GM08714 (cell line): ENCODE data around the gene TRMT2A.

Experiments used
- H3K4me3 ChIP-seq: fragments of 200-500 bp; sonication (Bioruptor generic); 2 replicates; pipeline ENCODE4 v1.5.1; 2014; ENCODE audit warnings: mild to moderate bottlenecking, low read length, inconsistent platforms
- ZNF274 ChIP-seq: IDR thresholded peaks from 2 replicates; pipeline ENCODE4 v1.6.1; 2012; ENCODE audit warnings: mild to moderate bottlenecking, low read depth, low read length

Gene TRMT2A

GRCh38 chr22:20124083-20124787 is 7.2 kb upstream of the TRMT2A start:
- no peak overlapping the region for H3K4me3 ChIP-seq
- no peak for TF ChIP-seq ZNF274

DNA sequence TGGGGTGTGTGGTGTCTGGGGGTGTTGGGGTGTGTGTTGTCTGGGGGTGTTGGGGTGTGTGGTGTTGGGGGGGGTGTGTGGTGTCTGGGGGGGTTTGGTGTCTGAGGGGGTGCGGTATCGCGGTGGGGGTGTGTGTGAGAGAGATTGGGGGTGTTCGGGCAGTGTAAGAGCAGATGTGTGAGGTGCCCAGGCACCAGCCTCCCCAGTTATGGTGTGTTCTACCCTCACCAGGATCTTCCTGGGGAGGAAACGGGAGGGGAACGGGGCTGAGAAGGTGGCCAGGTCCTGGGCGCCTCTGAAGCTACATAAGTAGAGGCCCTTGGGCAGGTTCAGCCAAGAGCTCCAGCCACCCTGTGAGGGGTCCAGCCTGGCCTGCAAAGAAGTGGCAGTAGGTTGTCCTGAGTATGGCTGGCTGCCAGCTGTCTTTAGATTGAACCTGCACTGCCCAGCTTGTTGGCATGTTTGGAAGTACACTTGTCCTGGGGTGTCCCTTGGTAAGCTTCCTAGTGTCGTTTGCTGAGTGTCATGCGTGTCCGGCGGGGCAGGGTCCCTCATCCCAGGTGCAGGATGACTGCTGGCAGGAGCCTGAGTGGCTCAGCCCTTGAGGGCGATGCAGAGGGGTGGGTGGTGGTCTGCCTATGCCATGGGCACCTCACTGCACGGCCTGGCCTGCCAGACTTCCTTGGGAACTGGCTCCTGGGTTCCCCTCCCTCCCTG is 6.5 kb upstream of the TRMT2A start:
- no peak for TF ChIP-seq ZNF274
- H3K4me3 ChIP-seq = no peak overlapping the region

- no peak overlapping the region for H3K4me3 ChIP-seq
These were observed 4.9 kb upstream of the TRMT2A start for GRCh38 chr22:20121856-20122415.

GRCh38 chr22:20118300-20119020 is 1.4 kb upstream of the TRMT2A start:
- H3K4me3 ChIP-seq = peak overlapping the region; percentile 83
- no peak for TF ChIP-seq ZNF274

More at GRCh38 chr22:20121856-20122415, 4.9 kb upstream of the TRMT2A start:
- TF ChIP-seq ZNF274 = no peak

GRCh38 chr22:20117633-20118299 is 740 bp upstream of the TRMT2A start:
- peak overlapping the region; percentile 83 for H3K4me3 ChIP-seq
- no peak for TF ChIP-seq ZNF274

DNA sequence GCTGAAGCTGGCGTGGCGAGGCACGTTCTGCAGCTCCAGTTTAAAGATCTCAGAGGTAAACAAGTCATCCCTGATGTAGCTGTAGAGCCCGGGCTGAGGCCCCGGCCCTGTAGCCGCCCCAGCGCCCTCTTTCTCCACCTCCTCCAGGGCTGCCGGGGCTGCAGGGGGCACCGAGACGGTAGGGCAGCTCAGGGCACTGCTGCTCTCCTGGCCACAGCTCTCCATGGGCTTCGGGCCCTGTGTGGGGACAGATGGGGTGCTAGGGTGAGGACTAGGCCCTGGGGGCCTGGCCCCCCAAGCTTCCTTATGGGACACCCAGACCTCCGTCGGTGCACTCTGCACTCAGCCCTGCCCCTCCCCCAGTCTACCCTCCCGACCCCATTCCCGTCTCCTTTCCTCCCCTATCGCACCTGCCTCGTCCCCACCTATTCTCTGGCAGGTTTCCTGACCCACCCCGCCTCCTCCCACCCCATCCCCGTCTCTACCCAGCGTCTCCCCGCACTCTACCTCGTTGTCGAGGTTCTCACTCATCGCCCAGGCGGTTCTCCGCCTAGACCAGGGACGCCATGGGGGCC is 563 bp downstream of the TRMT2A start:
- no peak for TF ChIP-seq ZNF274

DNA sequence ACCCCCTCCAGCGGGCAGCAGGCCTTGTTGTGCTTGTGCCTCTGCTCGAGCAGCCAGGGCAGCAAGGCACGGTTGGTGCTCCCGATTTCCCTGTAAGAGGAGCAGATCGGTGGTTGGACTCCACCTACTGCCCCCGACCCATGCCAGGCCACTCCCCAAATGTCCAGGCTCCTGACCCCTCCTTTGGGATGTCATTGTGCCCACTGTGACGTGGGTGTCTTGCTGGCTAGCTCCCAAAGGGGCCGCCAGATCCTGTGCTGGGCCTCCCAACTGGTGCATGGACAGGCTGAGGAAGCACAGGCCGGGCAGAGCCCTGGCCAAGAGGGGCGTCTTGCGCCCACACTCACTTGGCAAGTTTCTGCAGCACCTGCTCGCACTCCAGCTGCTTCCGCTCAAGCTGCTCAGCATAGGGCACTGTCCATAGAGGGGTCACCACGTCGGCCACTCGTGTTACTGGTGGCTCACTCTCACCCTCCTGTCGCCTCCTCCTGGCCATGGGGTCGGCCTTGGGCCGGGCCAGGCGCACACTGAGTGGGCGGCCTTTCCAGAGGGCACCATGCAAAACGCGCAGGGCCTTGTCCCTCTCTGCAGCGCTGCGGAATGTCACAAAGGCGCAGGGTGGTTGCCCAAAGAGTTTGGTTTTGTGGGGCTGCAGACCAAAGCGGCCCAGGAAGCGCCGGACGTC is 1.2 kb downstream of the TRMT2A start, which contains the start of gene RANBP1:
Gene RANBP1, plus strand, starts transcription at position 414 of the 685 bp plus-strand sequence. Its CDS starts 81 bp downstream, at position 495.
- peak within 1 kb of the TSS; percentile 89 for H3K4me3 ChIP-seq
- no peak for TF ChIP-seq ZNF274

More for the DNA sequence above, 563 bp downstream of the TRMT2A start:
- peak overlapping the region; percentile 89 for H3K4me3 ChIP-seq

DNA sequence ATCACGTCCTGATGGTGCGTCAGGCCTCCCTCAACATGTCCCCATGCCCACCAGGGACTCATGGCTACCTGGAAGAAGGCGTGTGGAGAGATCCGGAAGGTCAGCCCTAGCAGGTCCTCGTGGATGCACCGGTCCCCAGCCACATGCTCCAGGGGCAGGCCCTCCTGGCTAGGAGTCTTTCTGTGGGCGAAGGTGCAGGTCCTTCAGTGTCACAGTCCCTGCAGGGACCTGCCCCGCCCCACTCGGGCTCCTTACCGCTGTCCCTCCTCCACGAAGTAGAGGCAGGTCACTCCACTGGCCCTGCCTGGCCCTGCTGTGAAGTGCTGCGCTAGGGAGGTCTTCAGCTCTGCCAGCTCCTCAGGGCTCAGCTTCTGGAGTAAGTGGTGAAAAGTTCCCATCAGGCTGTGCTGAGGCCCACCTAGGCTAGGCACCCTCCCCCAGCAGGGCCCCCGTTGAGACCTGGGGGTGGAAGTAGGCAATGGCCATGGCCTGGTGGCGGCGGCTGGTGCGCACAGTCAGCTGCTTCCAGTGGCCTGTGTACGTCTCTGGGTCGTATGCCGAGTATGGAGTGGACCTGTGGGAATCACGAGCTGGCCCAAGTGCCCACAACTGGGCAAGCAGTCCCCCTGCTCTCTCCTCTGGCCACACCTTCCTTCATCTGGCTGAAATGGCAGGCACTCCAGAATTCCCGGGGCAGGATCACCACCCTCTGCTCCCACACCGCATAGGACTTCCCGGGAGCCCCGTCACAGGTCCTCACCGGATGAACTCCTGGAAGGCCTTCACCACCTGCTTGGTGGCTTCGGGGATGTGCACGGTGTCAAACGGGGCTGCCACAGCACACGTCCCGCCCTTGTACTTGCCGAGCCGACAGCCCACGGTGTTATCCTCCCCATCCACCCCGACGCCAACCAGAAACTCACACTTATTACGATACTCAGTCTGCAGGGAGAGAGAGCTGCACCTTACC is 2.2 kb downstream of the TRMT2A start:
- no peak overlapping the region for H3K4me3 ChIP-seq
- TF ChIP-seq ZNF274 = no peak

- no peak overlapping the region for H3K4me3 ChIP-seq
- no peak for TF ChIP-seq ZNF274
These were observed 3.3 kb downstream of the TRMT2A start for GRCh38 chr22:20113551-20114310.

- no peak overlapping the region for H3K4me3 ChIP-seq
- TF ChIP-seq ZNF274 = no peak
These were observed 4.2 kb downstream of the TRMT2A start for GRCh38 chr22:20112623-20113511.
